ENCODE measurements around the gene ME2.

- TF ChIP-seq GATA2 (IDR thresholded peaks at IDR 0.05; ENCODE audit: low read depth, low read length) (no peak), GATA3 (IDR thresholded peaks at IDR 0.05; ENCODE audit: low read depth, low read length) (no peak)
Measured at GRCh38 chr18:50848061-50848551, 30.8 kb upstream of the ME2 start.

All from SH-SY5Y (cell line).